GM19397 (cell line): ENCODE measurements around the gene OST4.
"Not testable (repeated sequence)": the region's sequence is repeated elsewhere in the genome, so short reads cannot be mapped to it uniquely, and the experiment has no call there.

Experiments
- ATAC-seq: cut with Tn5 transposase; IDR thresholded peaks from one replicate; pipeline ENCODE4 v1.9.1; 2021; ENCODE audit warnings: mild to moderate bottlenecking, moderate library complexity; ENCODE audit not compliant: unreplicated experiment

The OST4 gene

DNA sequence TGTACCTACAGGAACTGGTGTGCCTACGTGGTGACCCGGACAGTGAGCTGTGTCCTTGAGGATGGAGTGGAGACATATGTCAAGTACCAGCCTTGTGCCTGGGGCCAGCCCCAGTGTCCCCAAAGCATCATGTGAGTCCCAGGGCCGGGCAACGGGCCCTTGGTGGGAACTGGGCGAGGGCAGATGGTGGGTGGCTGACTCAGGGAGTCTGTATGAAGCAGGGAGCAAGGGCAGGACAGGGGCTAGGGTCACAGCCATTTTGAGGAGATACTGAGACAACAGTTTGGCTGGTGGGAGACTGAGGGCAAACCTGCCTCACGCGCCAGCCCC is 8.7 kb upstream of the OST4 start:
- no peak for ATAC-seq

DNA sequence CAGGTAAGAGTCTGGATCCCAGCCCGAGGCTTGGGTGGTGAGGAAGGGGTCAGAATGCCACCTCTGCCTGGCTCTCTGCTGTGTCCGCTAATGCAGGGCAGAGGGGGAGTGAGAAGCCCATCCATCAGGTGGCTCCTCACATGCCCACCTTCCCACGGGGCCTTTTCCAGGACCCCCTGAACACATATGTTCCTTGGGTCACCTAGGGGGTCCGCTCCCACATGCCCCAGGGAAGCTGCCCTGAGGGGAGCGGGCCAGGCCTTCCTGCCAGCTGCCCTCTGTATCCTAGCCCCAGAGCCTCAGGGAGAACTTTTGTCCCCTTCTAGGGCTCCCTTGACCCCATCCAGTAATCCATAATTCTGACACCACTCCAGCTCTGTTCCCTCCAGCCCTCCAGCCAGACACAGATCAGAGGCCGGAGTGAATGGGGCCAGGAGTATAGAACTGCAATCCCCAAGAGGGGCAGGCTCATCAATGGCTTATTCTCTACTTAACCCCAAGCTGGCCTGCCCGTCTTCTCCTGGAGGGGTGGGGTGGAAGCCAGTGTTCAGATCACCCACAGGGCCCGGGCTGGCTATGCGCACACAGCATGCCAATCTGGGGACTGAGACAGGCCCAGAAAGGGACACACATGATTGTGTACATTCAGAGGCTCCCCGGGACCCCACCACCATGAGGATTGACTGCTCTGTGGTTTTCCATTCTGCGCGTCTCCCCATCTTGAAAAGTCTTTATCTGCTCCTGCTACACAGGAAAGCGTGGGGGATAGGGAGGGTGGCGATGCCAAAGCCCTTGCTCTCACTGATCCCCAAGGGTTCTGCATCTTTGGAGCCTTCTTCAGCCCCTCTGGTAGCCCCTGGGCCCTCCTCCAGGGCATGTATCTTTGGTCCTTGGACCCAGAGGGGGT is 8.0 kb upstream of the OST4 start:
- no peak for ATAC-seq

DNA sequence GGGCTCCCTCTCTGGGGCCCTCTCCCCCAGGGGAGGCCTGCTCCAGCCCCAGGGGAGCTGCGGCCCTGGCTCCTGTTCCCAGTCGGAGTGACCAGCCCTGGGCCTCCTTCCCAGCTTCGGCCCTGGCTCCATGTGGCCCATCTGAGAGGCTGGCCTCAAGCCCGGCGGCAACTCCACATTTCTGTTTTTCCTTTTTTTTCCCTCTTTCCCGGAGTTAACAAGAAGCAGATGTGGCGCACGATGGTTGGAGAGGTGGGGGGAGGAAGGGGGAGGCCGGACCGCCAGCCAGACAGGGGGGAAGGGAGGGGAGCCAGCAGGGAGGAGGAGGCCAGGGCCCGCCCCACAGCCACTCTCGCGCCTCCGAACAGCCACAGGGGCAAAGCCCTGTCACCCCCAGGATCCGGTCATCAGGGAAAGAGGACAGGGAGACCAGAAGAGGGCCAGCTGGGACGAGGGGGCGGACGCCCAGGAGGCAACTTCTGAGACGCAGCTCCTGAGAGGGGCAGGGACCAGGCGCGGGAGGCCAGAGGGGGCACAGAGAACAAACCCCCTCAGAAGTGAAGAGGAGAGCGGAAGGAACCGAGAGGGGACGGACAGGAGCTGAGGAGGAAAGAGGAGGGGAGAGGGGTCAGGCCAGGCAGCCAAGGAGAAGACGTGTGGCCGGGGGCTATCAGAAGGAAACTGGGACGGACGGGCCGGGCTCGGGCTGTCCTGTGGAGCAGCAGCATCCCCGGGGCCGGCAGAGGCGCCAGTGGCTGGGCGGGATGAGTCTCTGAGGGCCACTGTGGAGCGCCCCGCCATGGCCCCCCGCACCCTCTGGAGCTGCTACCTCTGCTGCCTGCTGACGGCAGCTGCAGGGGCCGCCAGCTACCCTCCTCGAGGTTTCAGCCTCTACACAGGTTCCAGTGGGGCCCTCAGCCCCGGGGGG is 7.1 kb upstream of the OST4 start, which contains the start of gene EMILIN1:
EMILIN1 (plus strand) TSS at position 349 of the 928 bp plus-strand sequence; CDS start at position 800, 451 bp downstream.
- ATAC-seq, result no peak

DNA sequence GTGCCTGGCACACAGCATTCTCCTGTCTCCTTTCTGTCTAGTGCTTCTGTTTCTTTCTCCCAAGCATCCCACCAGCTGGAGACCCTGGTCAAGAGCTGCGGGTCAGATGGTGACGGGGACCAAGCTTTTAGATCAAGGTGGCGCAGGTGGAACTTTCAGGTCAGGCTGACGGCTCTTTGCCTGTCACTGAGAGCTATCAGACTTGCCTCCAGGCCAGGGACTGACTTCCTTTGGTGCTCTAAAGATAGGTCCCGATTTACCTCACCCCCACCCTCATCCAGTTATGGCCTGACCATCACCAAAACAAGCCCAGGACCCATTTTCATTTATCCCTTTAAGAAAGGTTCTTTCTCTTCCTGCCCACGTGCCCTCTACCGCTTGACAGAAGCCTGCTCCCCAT is 5.8 kb upstream of the OST4 start:
- no peak for ATAC-seq

DNA sequence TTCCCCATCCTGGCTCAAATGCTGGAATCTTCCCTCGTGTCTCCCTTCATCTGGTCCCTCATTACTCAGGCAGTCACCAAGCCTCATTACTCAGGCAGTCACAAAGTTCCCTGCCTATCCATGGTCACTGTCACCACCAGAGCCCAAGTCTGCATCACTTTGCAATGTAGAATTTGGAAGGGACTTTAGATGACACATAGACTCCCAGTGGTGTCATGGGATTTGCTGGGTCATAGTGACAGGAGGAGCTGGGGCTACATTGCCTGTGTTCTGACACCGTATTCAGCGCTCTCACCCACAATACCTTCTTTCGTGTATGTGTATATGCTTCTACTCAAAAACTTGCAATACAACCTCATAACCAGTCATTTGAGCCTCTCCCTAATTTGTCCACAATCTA is 4.9 kb upstream of the OST4 start:
- ATAC-seq, result no peak

DNA sequence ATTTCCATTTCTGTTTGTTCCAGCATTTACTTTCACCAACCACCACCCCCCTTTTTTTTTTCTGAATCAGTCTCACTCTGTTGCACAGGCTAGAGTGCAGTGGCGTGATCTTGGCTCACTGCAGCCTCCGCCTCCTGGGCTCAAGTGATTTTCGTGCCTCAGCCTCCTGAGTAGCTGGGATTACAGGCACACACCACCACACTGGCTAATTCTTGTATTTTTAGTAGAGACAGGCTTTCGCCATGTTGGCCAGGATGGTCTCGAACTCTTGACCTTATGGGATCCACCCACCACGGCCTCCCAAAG is 4.1 kb upstream of the OST4 start:
- not testable (repeated sequence) for ATAC-seq

DNA sequence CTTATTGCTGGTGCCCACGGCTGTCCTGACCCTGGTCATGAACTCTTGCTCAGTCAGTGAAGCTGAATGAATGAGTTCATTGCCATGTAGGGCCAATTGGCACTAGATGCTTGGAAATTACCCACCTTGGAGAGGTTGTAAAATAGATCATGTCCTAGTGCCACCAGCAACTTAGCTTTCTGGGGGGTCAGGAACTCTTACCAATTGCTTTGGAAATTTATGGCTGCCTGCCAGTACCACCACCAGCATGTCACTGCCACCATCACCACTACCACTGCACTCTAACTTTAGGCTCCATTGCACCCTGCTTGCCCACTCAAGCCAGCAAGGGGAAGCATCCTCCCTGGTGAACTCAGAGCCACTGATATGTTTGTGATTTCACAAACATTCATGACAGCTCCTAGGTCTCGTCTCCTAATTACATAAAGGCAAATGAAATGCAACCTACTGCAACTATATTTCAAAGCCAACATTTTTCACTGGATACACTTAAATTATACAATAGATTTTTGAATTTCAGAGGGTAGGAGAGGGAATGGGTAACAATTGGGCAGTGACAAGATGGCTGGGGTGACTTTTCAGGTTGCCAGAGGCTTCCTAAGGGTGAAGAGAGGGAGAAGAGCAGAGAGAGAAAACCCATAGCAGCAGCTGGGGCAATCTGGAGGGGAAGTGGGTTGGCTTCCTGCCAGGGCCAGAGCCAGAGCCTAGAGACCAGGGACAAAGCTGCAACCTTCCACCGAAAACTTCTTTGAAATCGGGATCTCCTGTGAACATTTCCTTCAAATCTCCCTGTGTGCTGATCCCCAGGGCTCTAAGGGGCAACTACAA is 3.5 kb upstream of the OST4 start:
- no peak for ATAC-seq

DNA sequence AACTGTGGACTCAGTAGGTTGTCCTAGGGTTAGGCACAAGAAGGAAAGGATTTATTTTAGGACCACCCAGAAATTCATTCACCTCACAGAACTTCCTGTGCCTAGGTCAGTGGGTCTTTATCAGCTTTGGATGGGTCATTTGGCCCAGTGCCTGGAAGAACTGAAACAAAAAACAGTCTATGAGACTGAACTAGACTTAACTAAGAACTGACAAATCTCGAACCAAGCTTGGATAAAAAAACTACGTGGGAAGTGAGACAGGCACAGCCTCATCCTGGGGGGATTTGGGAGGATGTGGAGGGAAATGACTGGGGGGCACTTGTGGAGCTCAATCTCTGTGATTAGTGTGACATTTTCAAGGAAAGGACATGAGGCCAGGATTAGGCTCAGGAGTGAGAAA is 2.3 kb upstream of the OST4 start:
- no peak for ATAC-seq

DNA sequence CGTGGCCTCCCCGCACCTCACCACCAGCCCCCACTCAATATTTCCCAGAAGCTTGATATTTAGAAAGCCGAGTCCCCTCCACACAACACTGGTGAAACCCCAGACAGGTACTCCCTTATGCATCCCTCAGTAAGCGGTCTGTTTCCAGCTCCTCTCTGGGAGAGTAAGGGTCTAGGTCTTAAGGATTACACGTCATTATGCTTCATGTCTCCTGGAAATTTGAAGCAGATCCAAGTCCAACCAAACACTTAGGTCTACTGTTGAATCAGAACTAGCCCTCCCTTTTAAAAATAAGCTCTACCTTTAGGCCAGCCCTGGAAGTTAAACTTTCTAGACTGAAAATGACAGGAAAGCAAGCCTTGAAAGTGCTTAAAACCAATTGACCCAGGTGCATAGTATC is 1.5 kb upstream of the OST4 start:
- ATAC-seq, result no peak

DNA sequence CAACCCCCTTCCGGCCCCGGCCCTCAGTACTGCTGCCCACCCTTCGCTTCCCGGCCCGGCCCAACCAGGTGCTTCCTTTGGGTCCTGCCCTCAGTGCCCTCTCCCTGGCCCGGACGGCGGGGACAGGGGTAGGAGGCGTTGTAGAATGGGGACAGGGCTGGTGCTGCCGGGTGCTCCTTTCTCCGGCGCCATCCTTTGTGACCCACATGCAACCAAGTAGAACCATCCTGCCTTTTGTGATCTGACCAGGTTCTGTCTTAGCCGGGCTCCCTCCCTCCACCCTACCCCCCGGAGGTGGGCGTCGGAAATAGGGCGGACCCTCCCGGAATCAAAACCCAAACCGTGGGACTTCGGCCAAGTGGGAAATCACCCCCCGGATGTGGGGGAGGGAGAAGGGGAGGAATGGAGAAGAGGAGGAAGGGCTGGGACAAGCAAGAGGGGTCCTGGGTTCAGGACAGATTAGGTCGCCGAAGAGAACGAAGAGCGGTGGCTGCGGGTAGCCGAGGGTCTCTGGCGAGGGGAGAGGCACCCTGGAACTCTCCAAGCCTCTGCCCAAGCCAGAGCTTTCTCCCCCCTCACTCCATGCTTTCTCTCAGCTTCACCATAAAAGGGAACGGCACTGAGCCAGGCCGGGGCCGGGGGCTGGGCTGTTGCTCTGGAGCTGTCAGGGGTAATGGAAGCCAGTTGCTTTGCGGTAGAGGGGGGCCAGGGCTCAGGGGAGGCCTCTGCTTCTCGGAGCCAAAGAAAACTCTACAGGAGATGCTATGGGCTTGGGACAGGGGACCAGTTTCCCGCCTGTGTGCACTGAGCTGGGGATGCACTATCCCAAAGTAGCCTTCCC is 756 bp upstream of the OST4 start:
- no peak for ATAC-seq

DNA sequence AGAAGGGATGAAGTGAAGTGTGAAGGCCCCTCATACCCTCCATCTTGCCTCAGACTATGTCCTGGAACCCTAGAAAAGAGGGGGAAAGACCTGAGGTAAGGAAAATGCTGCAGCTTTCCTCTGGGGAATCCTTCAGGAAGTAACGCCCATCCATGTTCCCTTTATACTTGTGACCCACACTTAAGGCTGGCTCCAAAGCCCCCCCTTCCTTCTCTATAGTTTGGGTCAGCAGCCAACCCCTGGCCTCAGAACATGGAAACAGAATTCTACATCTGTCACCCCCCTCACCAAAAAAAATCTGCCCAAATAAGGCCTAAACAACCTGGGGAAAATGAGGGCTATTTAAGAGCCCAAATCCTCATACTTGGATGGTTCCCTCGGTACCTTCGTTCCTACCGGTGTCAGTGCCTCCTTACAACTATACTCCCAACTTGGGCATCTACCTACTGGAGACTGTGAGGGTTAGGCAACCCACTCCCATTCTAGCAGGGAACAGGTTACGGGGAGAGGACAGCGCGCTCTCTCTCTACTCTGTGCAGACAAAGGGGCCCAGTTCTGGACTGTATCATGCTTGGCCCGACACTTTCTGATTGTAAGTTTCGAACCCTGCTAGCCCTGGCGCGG is 689 bp downstream of the OST4 start:
- ATAC-seq, result no peak

DNA sequence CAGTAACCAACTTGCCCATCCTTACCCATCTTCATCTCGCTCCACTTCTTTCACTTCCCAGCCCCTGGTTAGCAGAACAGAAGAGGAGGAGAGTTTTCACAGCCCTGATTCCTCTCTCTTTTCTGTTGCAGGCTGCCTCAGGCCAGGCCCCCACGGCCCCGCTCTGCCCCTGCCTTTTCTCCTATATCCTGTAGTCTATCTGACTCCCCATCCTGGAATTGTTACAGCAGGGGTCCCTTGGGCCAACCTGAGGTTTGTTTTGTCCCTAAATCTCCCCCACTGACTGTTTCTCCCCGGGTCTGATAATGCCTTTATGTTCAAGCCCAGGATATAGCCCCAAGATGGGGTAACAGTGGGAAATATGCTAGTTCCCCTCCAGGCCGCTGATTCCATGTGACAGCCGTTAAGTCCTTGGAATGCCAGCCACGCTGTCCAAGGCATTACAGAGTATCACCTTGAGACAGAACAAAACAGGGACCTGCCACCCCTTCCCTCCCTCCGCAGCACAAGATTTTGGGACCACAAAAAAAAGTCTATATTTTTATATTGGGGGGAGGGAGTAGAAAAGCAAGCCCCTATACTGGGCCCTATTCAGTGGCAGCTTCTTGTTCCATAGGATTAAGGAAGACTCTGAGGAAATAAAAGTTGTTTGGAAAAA is 1.4 kb downstream of the OST4 start:
- ATAC-seq, result no peak

DNA sequence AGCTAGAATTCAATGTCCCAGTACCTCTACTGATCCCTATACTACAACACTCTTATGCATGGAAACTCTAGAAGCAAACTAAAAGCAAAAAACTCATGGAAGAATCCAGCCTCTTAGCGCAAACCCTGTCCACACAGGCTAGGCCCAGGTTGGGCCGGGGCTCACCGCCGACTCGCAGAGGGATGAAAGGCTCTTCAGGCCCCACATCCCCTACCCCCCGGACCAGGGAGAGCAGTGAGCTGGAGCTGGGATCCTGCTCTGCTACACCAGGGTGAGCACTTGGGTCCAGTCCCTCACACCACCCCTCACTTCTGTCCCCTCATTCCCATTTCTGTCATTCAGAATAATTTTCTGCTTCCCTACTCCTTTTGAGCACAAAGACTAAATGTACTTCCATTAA is 2.0 kb downstream of the OST4 start:
- ATAC-seq, result no peak

DNA sequence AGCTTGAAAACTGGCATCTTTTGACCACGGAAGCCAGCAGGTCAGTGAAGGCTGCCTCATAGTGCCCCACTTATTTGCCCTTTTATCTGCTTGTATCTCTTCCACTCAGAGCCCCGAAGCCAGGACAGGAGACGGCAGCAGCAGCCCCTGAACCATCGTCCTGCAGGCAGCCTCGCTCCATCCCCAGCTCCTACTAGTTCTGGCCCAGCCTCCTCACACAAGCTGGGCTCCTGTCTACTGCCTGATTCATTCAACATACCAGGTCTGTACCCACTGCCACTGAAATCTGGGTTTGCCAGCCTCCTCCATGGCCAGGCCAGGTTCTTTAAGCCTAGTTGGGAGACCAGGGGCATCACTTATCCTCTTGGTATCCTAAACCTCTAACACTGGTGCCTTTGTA is 4.1 kb downstream of the OST4 start:
- ATAC-seq, result no peak

DNA sequence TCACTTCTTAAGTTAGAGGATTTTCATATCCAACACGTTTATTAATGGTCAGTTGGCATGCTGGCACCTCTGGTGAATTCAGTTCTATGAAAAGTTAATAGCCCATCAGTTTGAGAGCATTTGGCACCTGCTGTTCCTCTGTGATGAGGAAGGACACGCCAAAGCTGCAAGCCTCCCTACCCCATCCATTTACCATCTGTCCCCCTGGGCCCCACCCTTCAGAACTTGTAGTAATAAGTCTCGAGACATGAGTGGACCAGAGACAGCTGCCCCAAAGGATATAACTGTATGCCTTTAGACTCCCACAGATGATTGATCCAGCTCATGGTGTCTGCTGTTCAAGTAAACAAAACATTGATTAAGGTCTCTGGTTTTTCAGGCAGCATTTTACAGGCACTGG is 6.3 kb downstream of the OST4 start:
- ATAC-seq, result no peak

DNA sequence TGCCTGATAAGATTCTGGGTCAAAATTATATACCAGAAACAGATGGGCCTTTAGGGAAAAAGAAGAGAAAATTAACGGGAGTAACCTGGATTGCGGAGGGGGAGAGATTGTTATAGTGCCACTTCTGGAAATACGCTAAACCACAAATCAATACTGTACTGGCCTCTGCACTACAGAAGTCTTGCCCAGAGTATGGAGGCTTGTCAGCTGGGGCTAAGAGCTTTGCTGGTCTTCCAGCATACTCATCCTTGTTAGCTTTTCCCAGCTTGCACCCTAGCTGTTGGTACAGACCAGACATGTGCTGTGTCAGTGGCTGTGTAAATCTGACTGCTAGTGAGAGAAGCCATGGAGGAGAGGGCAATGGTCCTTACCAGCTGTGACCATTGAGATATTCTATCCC is 11.1 kb downstream of the OST4 start:
- no peak for ATAC-seq

DNA sequence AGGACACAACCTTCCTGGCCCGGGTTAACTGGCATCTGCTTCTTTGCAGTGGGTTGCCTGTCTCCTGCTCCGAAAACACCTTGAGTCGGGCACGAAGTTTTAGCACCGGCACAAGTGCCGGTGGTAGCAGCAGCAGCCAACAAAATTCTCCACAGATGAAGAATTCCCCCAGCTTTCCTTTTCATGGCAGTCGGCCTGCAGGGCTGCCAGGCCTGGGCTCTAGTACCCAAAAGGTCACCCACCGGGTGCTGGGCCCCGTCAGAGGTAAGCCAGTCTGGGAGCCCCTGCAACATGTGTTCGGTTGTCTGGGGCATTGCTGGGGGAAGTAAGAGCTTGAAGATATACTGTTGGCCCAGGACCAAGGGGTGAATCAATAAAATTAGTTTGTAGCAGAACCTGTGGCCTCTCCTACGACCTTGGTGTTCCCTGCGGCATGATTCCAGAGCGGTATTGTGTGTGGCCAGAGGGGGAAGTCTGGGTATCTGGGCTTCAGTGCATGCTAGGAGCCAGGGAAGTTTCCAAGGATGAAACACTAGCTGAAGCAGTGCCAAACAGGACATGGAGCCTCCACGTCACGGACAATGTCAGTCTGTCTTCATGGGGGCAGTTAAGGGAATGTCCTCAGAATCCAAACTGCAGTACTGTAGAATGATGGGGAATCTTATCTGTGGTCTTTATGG is 12.2 kb downstream of the OST4 start:
- ATAC-seq, result no peak

DNA sequence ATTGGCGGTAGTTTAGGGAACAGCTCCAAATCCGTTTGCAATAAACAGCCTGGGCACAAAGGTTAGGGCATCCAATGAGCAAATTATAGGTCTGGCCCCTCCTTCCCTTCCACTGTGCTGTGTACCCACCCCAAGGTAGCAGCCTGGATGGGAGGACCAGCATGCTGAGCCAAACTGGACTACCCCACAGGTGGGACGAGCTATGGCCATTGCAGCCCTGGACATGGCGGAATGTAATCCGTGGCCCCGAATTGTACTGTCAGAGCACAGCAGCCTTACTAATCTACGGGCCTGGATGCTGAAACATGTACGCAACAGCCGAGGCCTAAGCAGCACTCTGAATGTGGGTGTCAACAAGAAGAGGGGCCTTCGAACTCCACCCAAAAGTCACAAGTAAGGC is 13.2 kb downstream of the OST4 start:
- ATAC-seq, result no peak

DNA sequence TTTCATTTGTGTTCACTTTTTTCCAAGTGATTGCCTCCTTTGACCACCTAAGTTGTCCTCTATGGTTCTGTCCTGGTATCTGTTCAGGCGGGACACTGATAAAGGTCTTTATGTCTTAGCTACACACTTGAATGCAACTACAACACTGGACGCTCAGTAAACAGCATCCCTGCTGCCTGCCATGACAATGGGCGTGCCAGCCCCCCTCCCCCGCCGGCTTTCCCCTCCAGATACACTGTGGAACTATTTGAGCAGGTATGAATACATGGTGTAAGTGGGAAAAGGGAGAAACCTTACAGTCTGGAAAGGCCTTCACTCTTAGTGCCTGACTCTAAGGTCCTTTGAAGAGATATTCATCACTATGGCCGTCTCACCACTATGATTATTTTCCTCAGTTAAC is 14.3 kb downstream of the OST4 start:
- ATAC-seq, result no peak
